ENCODE measurements around the gene MAGEA2B. TPM values are rescaled to one million over a fixed set of nuclear protein-coding genes. Genes with fewer than 3 reads are reported as not detected.
"Not testable (repeated sequence)": the region's sequence is repeated elsewhere in the genome, so short reads cannot be mapped to it uniquely, and the experiment has no call there.

MAGEA2B gene
- not detected for polyA plus RNA-seq (2013, experiment 1 of 4)
- polyA plus RNA-seq (2013, experiment 2 of 4) = not detected
- not detected for polyA plus RNA-seq (2013, experiment 3 of 4)
- not detected for polyA plus RNA-seq (2013, experiment 4 of 4)

- WGBS, 2 experiments = no CpG with 5 or more reads among the region's 35 CpGs
- H3K9me3 ChIP-seq (ENCODE audit: control insufficient read depth, low read length); H3K36me3 ChIP-seq (ENCODE audit: control insufficient read depth, insufficient read depth, low read length); H3K27ac ChIP-seq (ENCODE audit: insufficient read depth, low read depth, low read length, poor library complexity, severe bottlenecking); H3K27me3 ChIP-seq (ENCODE audit: control insufficient read depth, insufficient read depth, low read length, poor library complexity, severe bottlenecking); H3K4me1 ChIP-seq (ENCODE audit: control insufficient read depth, insufficient read depth, low read length); H3K4me3 ChIP-seq (ENCODE audit: insufficient read depth, low read depth, low read length): not testable (repeated sequence)
These were observed at the start of gene MAGEA2B for GRCh38 chrX:152713815-152714787. Gene MAGEA2B, plus strand, starts transcription at chrX:152714628. Its CDS starts 2,479 bp downstream, at chrX:152717107.

DNA sequence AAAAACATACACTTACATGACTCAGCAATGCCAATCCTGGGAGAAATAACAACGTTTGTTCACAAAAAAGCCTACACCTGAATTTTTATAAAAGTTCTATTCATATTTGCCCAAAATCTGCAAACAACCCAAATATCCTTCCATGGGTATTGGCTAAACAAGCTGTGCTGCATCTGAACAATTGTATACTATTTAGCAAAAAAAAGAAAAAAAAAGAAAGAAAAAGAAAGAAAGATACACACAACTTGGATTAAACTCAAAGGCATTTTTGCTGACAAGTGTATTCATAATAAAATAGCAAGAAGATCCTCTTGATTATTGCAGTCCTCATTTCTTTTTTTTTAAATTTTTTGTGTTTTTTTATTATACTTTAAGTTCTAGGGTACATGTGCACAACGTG lies 40.3 kb upstream of the MAGEA2B start:
- H3K27ac ChIP-seq (ENCODE audit: insufficient read depth, low read depth, low read length, poor library complexity, severe bottlenecking) = no peak overlapping the region
- WGBS, 2 experiments = 89 to 100% methylated on average over 1 of the region's 2 CpGs
- H3K9me3 ChIP-seq (ENCODE audit: control insufficient read depth, low read length) = no peaks in the 10 kb centered on the region
- no peaks in the 10 kb centered on the region for H3K4me1 ChIP-seq (ENCODE audit: control insufficient read depth, insufficient read depth, low read length)
- no peaks in the 10 kb centered on the region for H3K36me3 ChIP-seq (ENCODE audit: control insufficient read depth, insufficient read depth, low read length)
- no peak overlapping the region for H3K4me3 ChIP-seq (ENCODE audit: insufficient read depth, low read depth, low read length)
- no peaks in the 10 kb centered on the region for H3K27me3 ChIP-seq (ENCODE audit: control insufficient read depth, insufficient read depth, low read length, poor library complexity, severe bottlenecking)

DNA sequence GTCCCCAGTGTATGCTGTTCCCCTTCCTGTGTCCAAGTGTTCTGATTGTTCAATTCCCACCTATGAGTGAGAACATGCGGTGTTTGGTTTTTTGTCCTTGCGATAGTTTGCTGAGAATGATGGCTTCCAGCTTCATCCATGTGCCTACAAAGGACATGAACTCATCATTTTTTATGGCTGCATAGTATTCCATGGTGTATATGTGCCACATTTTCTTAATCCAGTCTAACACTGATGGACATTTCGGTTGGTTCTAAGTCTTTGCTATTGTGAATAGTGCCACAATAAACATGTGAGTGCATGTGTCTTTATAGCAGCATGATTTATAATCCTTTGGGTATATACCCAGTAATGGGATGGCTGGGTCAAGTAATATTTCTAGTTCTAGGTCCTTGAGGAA lies 39.8 kb upstream of the MAGEA2B start:
- not testable (repeated sequence) for H3K36me3 ChIP-seq (ENCODE audit: control insufficient read depth, insufficient read depth, low read length); H3K27ac ChIP-seq (ENCODE audit: insufficient read depth, low read depth, low read length, poor library complexity, severe bottlenecking); H3K9me3 ChIP-seq (ENCODE audit: control insufficient read depth, low read length); H3K4me3 ChIP-seq (ENCODE audit: insufficient read depth, low read depth, low read length); H3K27me3 ChIP-seq (ENCODE audit: control insufficient read depth, insufficient read depth, low read length, poor library complexity, severe bottlenecking); H3K4me1 ChIP-seq (ENCODE audit: control insufficient read depth, insufficient read depth, low read length)
- WGBS, 2 experiments = 100% methylated on average over 2 to 3 of the region's 3 CpGs

GRCh38 chrX:152681012-152681411 lies 33.4 kb upstream of the MAGEA2B start:
- H3K27me3 ChIP-seq (ENCODE audit: control insufficient read depth, insufficient read depth, low read length, poor library complexity, severe bottlenecking); H3K36me3 ChIP-seq (ENCODE audit: control insufficient read depth, insufficient read depth, low read length); H3K9me3 ChIP-seq (ENCODE audit: control insufficient read depth, low read length); H3K4me3 ChIP-seq (ENCODE audit: insufficient read depth, low read depth, low read length); H3K27ac ChIP-seq (ENCODE audit: insufficient read depth, low read depth, low read length, poor library complexity, severe bottlenecking); H3K4me1 ChIP-seq (ENCODE audit: control insufficient read depth, insufficient read depth, low read length): not testable (repeated sequence)
- whole genome bisulfite sequencing, 2 experiments = no CpG with 5 or more reads among the region's 3 CpGs

- WGBS, 2 experiments = no CpG with 5 or more reads among the region's 34 CpGs
- H3K4me3 ChIP-seq (ENCODE audit: insufficient read depth, low read depth, low read length); H3K27me3 ChIP-seq (ENCODE audit: control insufficient read depth, insufficient read depth, low read length, poor library complexity, severe bottlenecking); H3K4me1 ChIP-seq (ENCODE audit: control insufficient read depth, insufficient read depth, low read length); H3K9me3 ChIP-seq (ENCODE audit: control insufficient read depth, low read length); H3K36me3 ChIP-seq (ENCODE audit: control insufficient read depth, insufficient read depth, low read length); H3K27ac ChIP-seq (ENCODE audit: insufficient read depth, low read depth, low read length, poor library complexity, severe bottlenecking): not testable (repeated sequence)
These were observed 16.2 kb upstream of the MAGEA2B start, which contains the start of gene MAGEA3 for GRCh38 chrX:152697952-152698931. Gene MAGEA3, plus strand, starts transcription at chrX:152698794. Its CDS starts 2,039 bp downstream, at chrX:152700833.

DNA sequence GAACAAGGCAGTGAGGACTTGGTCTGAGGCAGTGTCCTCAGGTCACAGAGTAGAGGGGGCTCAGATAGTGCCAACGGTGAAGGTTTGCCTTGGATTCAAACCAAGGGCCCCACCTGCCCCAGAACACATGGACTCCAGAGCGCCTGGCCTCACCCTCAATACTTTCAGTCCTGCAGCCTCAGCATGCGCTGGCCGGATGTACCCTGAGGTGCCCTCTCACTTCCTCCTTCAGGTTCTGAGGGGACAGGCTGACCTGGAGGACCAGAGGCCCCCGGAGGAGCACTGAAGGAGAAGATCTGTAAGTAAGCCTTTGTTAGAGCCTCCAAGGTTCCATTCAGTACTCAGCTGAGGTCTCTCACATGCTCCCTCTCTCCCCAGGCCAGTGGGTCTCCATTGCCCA lies 14.0 kb upstream of the MAGEA2B start:
- 94 to 97% methylated on average over 3 to 4 of the region's 5 CpGs for WGBS, 2 experiments
- not testable (repeated sequence) for H3K4me1 ChIP-seq (ENCODE audit: control insufficient read depth, insufficient read depth, low read length); H3K27ac ChIP-seq (ENCODE audit: insufficient read depth, low read depth, low read length, poor library complexity, severe bottlenecking); H3K36me3 ChIP-seq (ENCODE audit: control insufficient read depth, insufficient read depth, low read length); H3K4me3 ChIP-seq (ENCODE audit: insufficient read depth, low read depth, low read length); H3K27me3 ChIP-seq (ENCODE audit: control insufficient read depth, insufficient read depth, low read length, poor library complexity, severe bottlenecking); H3K9me3 ChIP-seq (ENCODE audit: control insufficient read depth, low read length)

DNA sequence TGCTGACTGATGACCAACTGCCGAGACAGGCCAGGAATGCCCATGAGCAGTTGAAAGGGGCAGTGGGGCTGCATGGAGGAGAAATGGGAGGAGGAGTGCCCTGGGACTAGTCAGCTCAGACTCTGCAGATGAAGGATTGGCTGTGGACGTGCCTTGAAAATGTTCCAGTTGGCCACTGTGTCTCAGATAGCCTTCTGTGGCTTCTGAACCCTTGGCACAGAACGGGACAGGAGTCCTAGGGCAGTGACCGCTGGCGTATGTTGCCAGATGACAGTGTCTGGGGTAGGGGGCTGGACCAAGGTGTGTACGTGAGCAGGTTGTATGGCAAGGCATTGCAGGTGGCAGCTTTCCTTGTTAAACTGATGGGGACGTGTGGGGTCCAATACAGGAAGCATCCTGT lies 7.9 kb upstream of the MAGEA2B start:
- not testable (repeated sequence) for H3K4me1 ChIP-seq (ENCODE audit: control insufficient read depth, insufficient read depth, low read length); H3K27ac ChIP-seq (ENCODE audit: insufficient read depth, low read depth, low read length, poor library complexity, severe bottlenecking); H3K9me3 ChIP-seq (ENCODE audit: control insufficient read depth, low read length); H3K27me3 ChIP-seq (ENCODE audit: control insufficient read depth, insufficient read depth, low read length, poor library complexity, severe bottlenecking); H3K4me3 ChIP-seq (ENCODE audit: insufficient read depth, low read depth, low read length); H3K36me3 ChIP-seq (ENCODE audit: control insufficient read depth, insufficient read depth, low read length)
- WGBS, 2 experiments = 94 to 96% methylated on average over 4 of the region's 7 CpGs

- not testable (repeated sequence) for H3K9me3 ChIP-seq (ENCODE audit: control insufficient read depth, low read length); H3K4me3 ChIP-seq (ENCODE audit: insufficient read depth, low read depth, low read length); H3K4me1 ChIP-seq (ENCODE audit: control insufficient read depth, insufficient read depth, low read length); H3K27me3 ChIP-seq (ENCODE audit: control insufficient read depth, insufficient read depth, low read length, poor library complexity, severe bottlenecking); H3K36me3 ChIP-seq (ENCODE audit: control insufficient read depth, insufficient read depth, low read length); H3K27ac ChIP-seq (ENCODE audit: insufficient read depth, low read depth, low read length, poor library complexity, severe bottlenecking)
- no CpG with 5 or more reads among the region's 2 CpGs for WGBS, 2 experiments
These were observed 5.3 kb upstream of the MAGEA2B start, which contains the start of gene CSAG2 for GRCh38 chrX:152709173-152709572. Gene CSAG2, minus strand, starts transcription at chrX:152709273. Its CDS starts 161 bp downstream, at chrX:152709112.

- not testable (repeated sequence) for H3K27ac ChIP-seq (ENCODE audit: insufficient read depth, low read depth, low read length, poor library complexity, severe bottlenecking); H3K9me3 ChIP-seq (ENCODE audit: control insufficient read depth, low read length); H3K4me1 ChIP-seq (ENCODE audit: control insufficient read depth, insufficient read depth, low read length); H3K4me3 ChIP-seq (ENCODE audit: insufficient read depth, low read depth, low read length); H3K27me3 ChIP-seq (ENCODE audit: control insufficient read depth, insufficient read depth, low read length, poor library complexity, severe bottlenecking); H3K36me3 ChIP-seq (ENCODE audit: control insufficient read depth, insufficient read depth, low read length)
- no CpG with 5 or more reads among the region's 5 CpGs for WGBS, 2 experiments
These were observed 1.2 kb upstream of the MAGEA2B start for GRCh38 chrX:152713195-152713594.

DNA sequence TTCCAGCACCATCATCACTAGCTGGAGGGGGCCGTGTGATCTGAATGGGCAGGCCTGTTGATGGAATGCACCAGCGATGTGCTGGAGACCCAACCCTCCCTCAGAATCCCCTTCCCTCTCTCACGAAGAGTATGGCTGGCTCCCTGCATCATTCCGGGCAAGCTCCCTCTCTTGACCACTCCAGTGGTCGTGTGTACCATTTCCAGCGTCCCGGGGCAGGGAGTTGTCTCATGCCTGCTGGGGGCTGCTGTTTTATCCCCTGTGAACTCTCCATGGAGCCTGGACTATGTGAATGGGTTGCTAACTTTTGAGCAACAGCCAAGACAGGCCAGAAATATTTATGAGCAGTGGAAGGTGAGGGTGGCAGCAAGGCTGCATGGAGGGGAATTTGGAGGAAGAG lies 11.0 kb downstream of the MAGEA2B start:
- Histone ChIP-seq H3K4me3 (ENCODE audit: insufficient read depth, low read depth, low read length) (no peak overlapping the region), H3K27ac (ENCODE audit: insufficient read depth, low read depth, low read length, poor library complexity, severe bottlenecking) (no peak overlapping the region), H3K9me3 (ENCODE audit: control insufficient read depth, low read length) (no peaks in the 10 kb centered on the region), H3K27me3 (ENCODE audit: control insufficient read depth, insufficient read depth, low read length, poor library complexity, severe bottlenecking) (no peaks in the 10 kb centered on the region), H3K4me1 (ENCODE audit: control insufficient read depth, insufficient read depth, low read length) (no peaks in the 10 kb centered on the region), H3K36me3 (ENCODE audit: control insufficient read depth, insufficient read depth, low read length) (no peaks in the 10 kb centered on the region)
- WGBS, 2 experiments = 65 to 74% methylated on average over 7 of the region's 7 CpGs
